ENCODE data around the gene RASD2. TPM values are rescaled to one million over a fixed set of nuclear protein-coding genes. Genes with fewer than 3 reads are reported as not detected.

The RASD2 gene
- total and polyA plus RNA-seq, 2 donors from 2014 or later = 1.1 to 3.4 TPM

- FAIRE-seq (no peak), DNase-seq (no peak)
- no peaks in the 10 kb centered on the region for H3K4me1 ChIP-seq (ENCODE audit: control insufficient read depth in 2 of 3, insufficient read depth in 2 of 3, low read depth in 1 of 3, low read length in 3 of 3)
- H3K27ac ChIP-seq (ENCODE audit: low read depth in 2 of 2, low read length in 2 of 2) = no peak overlapping the region
- no peaks in the 10 kb centered on the region for H3K36me3 ChIP-seq (ENCODE audit: control insufficient read depth in 2 of 3, insufficient read depth in 3 of 3, low read length in 3 of 3)
- intact Hi-C loops (cut with DNase I) = no loop called here
- peaks cover 0 to 5% (median 5%) of the 10 kb centered on the region in 3 donors for H3K9me3 ChIP-seq (ENCODE audit: control insufficient read depth in 2 of 3, insufficient read depth in 1 of 3, low read length in 3 of 3)
- H3K9ac ChIP-seq (ENCODE audit: low read length in 3 of 3) = no peak overlapping the region
- TF ChIP-seq CTCF (IDR thresholded peaks at IDR 0.05; ENCODE audit: borderline replicate concordance, extremely low read depth, insufficient read depth) = no peak
- no peak overlapping the region for H3K4me3 ChIP-seq (ENCODE audit: low read length in 3 of 3)
- H3K27me3 ChIP-seq (ENCODE audit: control insufficient read depth, insufficient read depth, low read length) = peaks cover 2% of the 10 kb centered on the region
Observed at GRCh38 chr22:35531676-35532075, 9.0 kb upstream of the RASD2 start.

GRCh38 chr22:35533365-35534029, 7.1 kb upstream of the RASD2 start:
- Histone ChIP-seq H3K9ac (ENCODE audit: low read length in 3 of 3) (no peak overlapping the region), H3K27ac (ENCODE audit: low read depth in 2 of 2, low read length in 2 of 2) (no peak overlapping the region), H3K9me3 (ENCODE audit: control insufficient read depth in 2 of 3, insufficient read depth in 1 of 3, low read length in 3 of 3) (peaks cover 0 to 5% (median 5%) of the 10 kb centered on the region in 3 donors), H3K4me3 (ENCODE audit: low read length in 3 of 3) (peak overlapping the region in 1 of 3 donors; percentile 8), H3K4me1 (ENCODE audit: control insufficient read depth in 2 of 3, insufficient read depth in 2 of 3, low read depth in 1 of 3, low read length in 3 of 3) (no peaks in the 10 kb centered on the region), H3K27me3 (ENCODE audit: control insufficient read depth, insufficient read depth, low read length) (peaks cover 2% of the 10 kb centered on the region), H3K36me3 (ENCODE audit: control insufficient read depth in 2 of 3, insufficient read depth in 3 of 3, low read length in 3 of 3) (no peaks in the 10 kb centered on the region)
- intact Hi-C loops (cut with DNase I) = no loop called here
- no peak for FAIRE-seq
- TF ChIP-seq CTCF (IDR thresholded peaks at IDR 0.05; ENCODE audit: borderline replicate concordance, extremely low read depth, insufficient read depth) = no peak
- no peak for DNase-seq

- H3K9me3 ChIP-seq (ENCODE audit: control insufficient read depth in 2 of 3, insufficient read depth in 1 of 3, low read length in 3 of 3) = peaks cover 0 to 5% (median 2%) of the 10 kb centered on the region in 3 donors
- peaks cover 0 to under 1% (median 0%) of the 10 kb centered on the region in 3 donors for H3K4me1 ChIP-seq (ENCODE audit: control insufficient read depth in 2 of 3, insufficient read depth in 2 of 3, low read depth in 1 of 3, low read length in 3 of 3)
- FAIRE-seq (no peak), DNase-seq (no peak)
- H3K27ac ChIP-seq (ENCODE audit: low read depth in 2 of 2, low read length in 2 of 2) = no peak overlapping the region
- peaks cover 2% of the 10 kb centered on the region for H3K27me3 ChIP-seq (ENCODE audit: control insufficient read depth, insufficient read depth, low read length)
- no peak overlapping the region for H3K4me3 ChIP-seq (ENCODE audit: low read length in 3 of 3)
- H3K36me3 ChIP-seq (ENCODE audit: control insufficient read depth in 2 of 3, insufficient read depth in 3 of 3, low read length in 3 of 3) = no peaks in the 10 kb centered on the region
- no peak overlapping the region for H3K9ac ChIP-seq (ENCODE audit: low read length in 3 of 3)
- TF ChIP-seq CTCF (IDR thresholded peaks at IDR 0.05; ENCODE audit: borderline replicate concordance, extremely low read depth, insufficient read depth) = no peak
- intact Hi-C loops (cut with DNase I) = no loop called here
Observed at GRCh38 chr22:35534091-35534490, 6.5 kb upstream of the RASD2 start.

Measured in kidney (tissue), 14 donors.